ENCODE data around the gene SAP25.
"Not testable (repeated sequence)": the region's sequence is repeated elsewhere in the genome, so short reads cannot be mapped to it uniquely, and the experiment has no call there.

The SAP25 gene

GRCh38 chr7:100562195-100563099 is 11.3 kb downstream of the SAP25 start:
- TF ChIP-seq CTCF (IDR thresholded peaks at IDR 0.05; ENCODE audit: extremely low read depth, missing control alignments), result no peak
- DNase-seq (ENCODE audit: low spot score), result no peak

GRCh38 chr7:100561491-100562194 is 12.1 kb downstream of the SAP25 start:
- no peak for TF ChIP-seq CTCF (IDR thresholded peaks at IDR 0.05; ENCODE audit: extremely low read depth, missing control alignments)
- DNase-seq (ENCODE audit: low spot score), result no peak

- no peak for DNase-seq (ENCODE audit: low spot score)
- TF ChIP-seq CTCF (IDR thresholded peaks at IDR 0.05; ENCODE audit: extremely low read depth, missing control alignments), result no peak
Measured at GRCh38 chr7:100559127-100559526, 14.6 kb downstream of the SAP25 start.

GRCh38 chr7:100556541-100556940 is 17.2 kb downstream of the SAP25 start:
- no peak for TF ChIP-seq CTCF (IDR thresholded peaks at IDR 0.05; ENCODE audit: extremely low read depth, missing control alignments)
- DNase-seq (ENCODE audit: low spot score), result no peak

- no peak for TF ChIP-seq CTCF (IDR thresholded peaks at IDR 0.05; ENCODE audit: extremely low read depth, missing control alignments)
- DNase-seq (ENCODE audit: low spot score), result no peak
Measured at GRCh38 chr7:100555701-100556100, 18.0 kb downstream of the SAP25 start.

GRCh38 chr7:100553032-100553431 is 20.7 kb downstream of the SAP25 start:
- TF ChIP-seq CTCF (IDR thresholded peaks at IDR 0.05; ENCODE audit: extremely low read depth, missing control alignments), result no peak
- DNase-seq (ENCODE audit: low spot score), result no peak

GRCh38 chr7:100552532-100552931 is 21.2 kb downstream of the SAP25 start:
- no peak for TF ChIP-seq CTCF (IDR thresholded peaks at IDR 0.05; ENCODE audit: extremely low read depth, missing control alignments)
- no peak for DNase-seq (ENCODE audit: low spot score)

- DNase-seq (ENCODE audit: low spot score), result not testable (repeated sequence)
Measured at GRCh38 chr7:100548446-100548845, 25.3 kb downstream of the SAP25 start.
